GM19043 (cell line): ENCODE measurements around the gene PNKP.

ENCODE experiments used
- ATAC-seq: cut with Tn5 transposase; IDR thresholded peaks from one replicate; pipeline ENCODE4 v1.9.1; 2021; ENCODE audit warnings: low read depth; ENCODE audit not compliant: unreplicated experiment

The PNKP gene

GRCh38 chr19:49847731-49848696 lies 19.4 kb downstream of the PNKP start:
- no peak for ATAC-seq

GRCh38 chr19:49846408-49846807 lies 21.0 kb downstream of the PNKP start:
- ATAC-seq = no peak

GRCh38 chr19:49845414-49845813 lies 22.0 kb downstream of the PNKP start:
- ATAC-seq = no peak

GRCh38 chr19:49844138-49845095 lies 23.0 kb downstream of the PNKP start:
- ATAC-seq = no peak

- no peak for ATAC-seq
Measured at GRCh38 chr19:49843265-49843664, 24.1 kb downstream of the PNKP start.

GRCh38 chr19:49840736-49841249 lies 26.6 kb downstream of the PNKP start:
- no peak for ATAC-seq

- ATAC-seq = no peak
Measured at GRCh38 chr19:49840321-49840720, 27.1 kb downstream of the PNKP start.

- ATAC-seq = no peak
Measured at GRCh38 chr19:49839713-49840112, 27.7 kb downstream of the PNKP start.

GRCh38 chr19:49838885-49839588 lies 28.3 kb downstream of the PNKP start:
- no peak for ATAC-seq

- ATAC-seq = no peak
Measured at GRCh38 chr19:49837425-49837824, 30.0 kb downstream of the PNKP start.

- ATAC-seq = no peak
Measured at GRCh38 chr19:49837009-49837310, 30.4 kb downstream of the PNKP start.

- ATAC-seq = no peak
Measured at GRCh38 chr19:49836176-49837008, 31.0 kb downstream of the PNKP start.

GRCh38 chr19:49835562-49835961 lies 31.8 kb downstream of the PNKP start:
- no peak for ATAC-seq

GRCh38 chr19:49833599-49833998 lies 33.8 kb downstream of the PNKP start:
- no peak for ATAC-seq

- ATAC-seq = no peak
Measured at GRCh38 chr19:49832556-49832955, 34.8 kb downstream of the PNKP start.

GRCh38 chr19:49831592-49831991 lies 35.8 kb downstream of the PNKP start:
- no peak for ATAC-seq

- ATAC-seq = no peak
Measured at GRCh38 chr19:49830766-49831165, 36.6 kb downstream of the PNKP start.

GRCh38 chr19:49829721-49830120 lies 37.7 kb downstream of the PNKP start:
- no peak for ATAC-seq

- no peak for ATAC-seq
Measured at GRCh38 chr19:49829200-49829599, 38.2 kb downstream of the PNKP start.

GRCh38 chr19:49827034-49827433 lies 40.3 kb downstream of the PNKP start:
- ATAC-seq = no peak
